Effector CD8-positive, alpha-beta T cell (primary cell): ENCODE results near the gene DMRTA2.

Source experiments
- DNase-seq: peaks from one replicate; lab custom pipeline; 2025; lab: John Stamatoyannopoulos, UW
- total RNA-seq, 4 experiments: gene quantifications; one replicate each; lab custom pipeline; 2026; lab: John Stamatoyannopoulos, UW

The DMRTA2 gene
- 0 to 0.18 (median 0) reads per million in 4 experiments for total RNA-seq

- DNase-seq = no peak
Measured at GRCh38 chr1:50422946-50423669, at the start of gene DMRTA2. TSS of gene DMRTA2 (minus strand) at chr1:50423443. CDS start at chr1:50421536, 1,907 bp downstream.

GRCh38 chr1:50471967-50472366 lies 48.7 kb upstream of the DMRTA2 start:
- DNase-seq = no peak

- no peak for DNase-seq
Measured at GRCh38 chr1:50462964-50463363, 39.7 kb upstream of the DMRTA2 start.

- DNase-seq = no peak
Measured at GRCh38 chr1:50458507-50458906, 35.3 kb upstream of the DMRTA2 start.

GRCh38 chr1:50454911-50455310 lies 31.7 kb upstream of the DMRTA2 start:
- no peak for DNase-seq

GRCh38 chr1:50453266-50453665 lies 30.0 kb upstream of the DMRTA2 start:
- no peak for DNase-seq

GRCh38 chr1:50452700-50453099 lies 29.5 kb upstream of the DMRTA2 start:
- no peak for DNase-seq

GRCh38 chr1:50450861-50451653 lies 27.8 kb upstream of the DMRTA2 start:
- no peak for DNase-seq

- DNase-seq = no peak
Measured at GRCh38 chr1:50447961-50448360, 24.7 kb upstream of the DMRTA2 start.

- no peak for DNase-seq
Measured at GRCh38 chr1:50441183-50441582, 17.9 kb upstream of the DMRTA2 start.

- DNase-seq = no peak
Measured at GRCh38 chr1:50438945-50439344, 15.7 kb upstream of the DMRTA2 start.

GRCh38 chr1:50436489-50436888 lies 13.2 kb upstream of the DMRTA2 start:
- DNase-seq = no peak

- no peak for DNase-seq
Measured at GRCh38 chr1:50430010-50430405, 6.8 kb upstream of the DMRTA2 start.

GRCh38 chr1:50427818-50428779 lies 4.9 kb upstream of the DMRTA2 start:
- no peak for DNase-seq

GRCh38 chr1:50427086-50427817 lies 4.0 kb upstream of the DMRTA2 start:
- DNase-seq = no peak

GRCh38 chr1:50426702-50427085 lies 3.5 kb upstream of the DMRTA2 start:
- no peak for DNase-seq

GRCh38 chr1:50426108-50426700 lies 3.0 kb upstream of the DMRTA2 start:
- no peak for DNase-seq

- no peak for DNase-seq
Measured at GRCh38 chr1:50425376-50426107, 2.3 kb upstream of the DMRTA2 start.

- no peak for DNase-seq
Measured at GRCh38 chr1:50424884-50425375, 1.7 kb upstream of the DMRTA2 start.
